Stimulated activated CD4-positive, alpha-beta T cell treated with anti-CD3 and anti-CD28 coated beads, Interleukin-15, amount 100 ng/mL, for 1 hour (primary cell): Measurements from ENCODE around the gene HSD3B7.

Experiments
- DNase-seq, 2 donors: peaks; one replicate each; pipeline ENCODE4 v3.0.0-alpha.2; 2020; ENCODE audit warnings: low read depth in 1 of 2, low spot score in 1 of 2

Gene HSD3B7

GRCh38 chr16:30956601-30957455 is 28.2 kb upstream of the HSD3B7 start:
- peak; percentile 79 to 88 for DNase-seq

- peak; percentile 93 for DNase-seq
These were observed 27.4 kb upstream of the HSD3B7 start, which contains the start of gene SETD1A for GRCh38 chr16:30957456-30958174. SETD1A (plus strand) TSS chr16:30957754; CDS start chr16:30958732, 978 bp downstream.

- no peak for DNase-seq
These were observed 26.6 kb upstream of the HSD3B7 start for GRCh38 chr16:30958175-30959079.

GRCh38 chr16:30961384-30961783 is 23.6 kb upstream of the HSD3B7 start:
- DNase-seq, result no peak

- DNase-seq, result no peak
These were observed 21.0 kb upstream of the HSD3B7 start for GRCh38 chr16:30963925-30964511.

GRCh38 chr16:30964574-30965226 is 20.3 kb upstream of the HSD3B7 start:
- DNase-seq, result no peak

- no peak for DNase-seq
These were observed 19.6 kb upstream of the HSD3B7 start for GRCh38 chr16:30965436-30965835.

- no peak for DNase-seq
These were observed 18.9 kb upstream of the HSD3B7 start for GRCh38 chr16:30966033-30966619.

- DNase-seq, result no peak
These were observed 17.2 kb upstream of the HSD3B7 start for GRCh38 chr16:30967795-30968194.

- DNase-seq, result no peak
These were observed 15.7 kb upstream of the HSD3B7 start for GRCh38 chr16:30969246-30969842.

GRCh38 chr16:30971298-30971697 is 13.7 kb upstream of the HSD3B7 start:
- DNase-seq, result no peak

GRCh38 chr16:30972872-30973271 is 12.1 kb upstream of the HSD3B7 start:
- no peak for DNase-seq

GRCh38 chr16:30974348-30974747 is 10.7 kb upstream of the HSD3B7 start:
- DNase-seq, result no peak

- DNase-seq, result no peak
These were observed 8.5 kb upstream of the HSD3B7 start for GRCh38 chr16:30976486-30976885.

GRCh38 chr16:30977502-30977901 is 7.5 kb upstream of the HSD3B7 start:
- DNase-seq, result no peak

- no peak for DNase-seq
These were observed 5.6 kb upstream of the HSD3B7 start for GRCh38 chr16:30979170-30980022.

GRCh38 chr16:30980023-30980371 is 5.0 kb upstream of the HSD3B7 start:
- no peak for DNase-seq

- DNase-seq, result no peak
These were observed 4.6 kb upstream of the HSD3B7 start for GRCh38 chr16:30980434-30980833.

GRCh38 chr16:30980959-30981358 is 4.0 kb upstream of the HSD3B7 start:
- DNase-seq, result no peak
